ENCODE measurements around the gene CERK.

CERK gene

DNA sequence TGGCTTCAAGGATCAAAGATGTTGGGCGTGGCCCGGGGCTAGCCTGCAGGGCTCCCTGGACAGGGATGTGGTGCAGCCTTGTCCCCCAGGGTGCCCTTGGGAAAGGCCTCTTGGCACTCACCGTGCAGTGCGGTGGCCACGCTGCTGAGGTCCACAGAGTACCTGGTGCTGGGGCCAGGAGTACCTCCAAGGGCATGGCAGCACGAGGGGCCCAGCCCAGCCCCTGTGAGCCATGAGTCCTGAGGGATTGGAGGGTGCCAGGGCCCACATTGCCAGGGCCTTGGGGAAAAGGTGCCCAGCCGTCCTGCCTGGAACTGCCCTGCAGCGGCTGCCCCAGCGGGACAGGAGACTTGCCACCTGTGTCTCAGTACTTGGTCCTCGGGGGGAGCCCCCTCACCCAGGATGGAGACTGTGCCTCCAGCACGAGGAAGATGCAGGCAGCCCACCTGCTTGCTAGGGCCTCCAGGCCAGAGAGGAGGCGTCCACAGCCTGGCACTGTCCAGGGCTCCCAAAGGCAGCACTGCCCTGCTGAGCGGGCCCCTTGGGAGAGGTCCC, 73.7 kb downstream of the CERK start:
- TF ChIP-seq, protein P1, sequence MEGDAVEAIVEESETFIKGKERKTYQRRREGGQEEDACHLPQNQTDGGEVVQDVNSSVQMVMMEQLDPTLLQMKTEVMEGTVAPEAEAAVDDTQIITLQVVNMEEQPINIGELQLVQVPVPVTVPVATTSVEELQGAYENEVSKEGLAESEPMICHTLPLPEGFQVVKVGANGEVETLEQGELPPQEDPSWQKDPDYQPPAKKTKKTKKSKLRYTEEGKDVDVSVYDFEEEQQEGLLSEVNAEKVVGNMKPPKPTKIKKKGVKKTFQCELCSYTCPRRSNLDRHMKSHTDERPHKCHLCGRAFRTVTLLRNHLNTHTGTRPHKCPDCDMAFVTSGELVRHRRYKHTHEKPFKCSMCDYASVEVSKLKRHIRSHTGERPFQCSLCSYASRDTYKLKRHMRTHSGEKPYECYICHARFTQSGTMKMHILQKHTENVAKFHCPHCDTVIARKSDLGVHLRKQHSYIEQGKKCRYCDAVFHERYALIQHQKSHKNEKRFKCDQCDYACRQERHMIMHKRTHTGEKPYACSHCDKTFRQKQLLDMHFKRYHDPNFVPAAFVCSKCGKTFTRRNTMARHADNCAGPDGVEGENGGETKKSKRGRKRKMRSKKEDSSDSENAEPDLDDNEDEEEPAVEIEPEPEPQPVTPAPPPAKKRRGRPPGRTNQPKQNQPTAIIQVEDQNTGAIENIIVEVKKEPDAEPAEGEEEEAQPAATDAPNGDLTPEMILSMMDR (IDR thresholded peaks at IDR 0.05) = no peak

GRCh38 chr22:46663436-46664100, 74.5 kb downstream of the CERK start:
- TF ChIP-seq, protein P1 (IDR thresholded peaks at IDR 0.05) = no peak

DNA sequence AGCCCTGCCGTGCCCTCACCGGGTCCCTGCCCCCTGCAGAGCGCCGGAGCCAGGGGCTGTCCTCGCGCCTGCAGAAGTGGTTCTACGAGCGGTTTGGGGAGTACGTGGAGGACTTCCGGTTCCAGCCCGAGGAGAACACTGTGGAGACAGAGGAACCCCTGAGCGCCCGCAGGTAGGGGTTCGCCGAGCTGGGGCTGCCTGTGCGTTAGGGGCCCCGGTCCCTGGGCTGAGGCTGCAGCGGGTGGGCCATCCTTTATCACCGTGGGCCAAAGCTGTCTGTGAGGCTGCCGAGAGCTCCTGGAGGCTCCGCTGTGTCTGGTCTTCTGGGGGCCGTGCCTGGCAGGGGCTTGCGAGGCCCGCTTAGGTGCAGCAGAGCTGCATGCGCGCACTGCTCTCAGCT, 75.1 kb downstream of the CERK start:
- TF ChIP-seq, protein P1 (IDR thresholded peaks at IDR 0.05) = no peak

DNA sequence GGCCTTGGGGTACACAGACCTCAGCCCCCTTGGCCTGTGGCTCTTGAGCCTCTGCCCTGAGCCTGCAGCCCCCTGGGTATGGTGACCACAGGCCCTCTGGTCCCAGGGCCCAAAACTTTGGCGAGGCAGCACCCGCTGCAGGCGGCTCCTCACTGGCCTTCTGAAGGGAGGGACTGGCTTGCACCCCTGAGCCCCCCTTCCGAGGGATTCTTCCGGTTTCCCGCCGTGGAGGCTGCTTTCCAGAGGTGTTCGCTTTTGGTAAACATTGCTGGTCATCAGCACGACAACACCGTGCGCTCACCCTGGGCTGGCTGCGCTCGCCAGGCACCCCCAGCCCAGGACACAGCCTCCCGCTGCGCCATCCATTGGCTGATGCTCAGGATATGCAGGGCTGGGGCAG, 75.8 kb downstream of the CERK start:
- TF ChIP-seq, protein P1 (IDR thresholded peaks at IDR 0.05) = no peak

DNA sequence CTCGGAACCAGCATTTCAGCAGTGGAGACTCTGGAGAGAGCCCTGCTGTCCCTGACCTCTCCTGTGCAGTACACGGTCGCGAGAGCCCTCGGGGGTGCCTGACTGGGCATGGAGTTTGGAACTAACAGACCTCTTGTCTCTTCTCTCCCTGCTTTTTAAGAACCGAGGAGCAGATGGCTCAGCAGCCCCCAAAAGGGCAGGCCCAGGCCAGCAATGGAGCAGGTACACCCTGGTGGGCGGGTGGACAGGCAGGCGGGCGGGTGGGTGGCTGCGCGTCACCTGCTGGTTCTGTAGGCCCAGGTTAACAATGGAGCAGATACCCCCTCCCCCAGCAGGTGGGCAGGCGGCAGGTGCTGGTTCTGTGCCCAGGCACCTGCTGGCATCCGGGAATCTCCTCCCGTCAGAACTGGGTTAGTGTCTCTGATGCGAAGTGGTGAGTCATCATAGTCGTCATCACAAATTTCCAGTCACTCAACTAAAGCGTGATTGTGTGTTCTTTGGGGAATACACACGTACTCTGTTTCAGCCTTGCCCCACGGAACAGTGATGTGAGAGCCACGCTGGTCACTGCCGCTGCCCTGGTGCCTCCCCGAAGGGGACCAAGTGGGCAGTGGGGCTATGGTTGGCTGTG, 76.7 kb downstream of the CERK start:
- TF ChIP-seq, protein P1 (IDR thresholded peaks at IDR 0.05) = no peak

- TF ChIP-seq, protein P1 (IDR thresholded peaks at IDR 0.05) = no peak; the same call in 1 of the 2 replicates
Measured at GRCh38 chr22:46660604-46661201, 77.3 kb downstream of the CERK start.

DNA sequence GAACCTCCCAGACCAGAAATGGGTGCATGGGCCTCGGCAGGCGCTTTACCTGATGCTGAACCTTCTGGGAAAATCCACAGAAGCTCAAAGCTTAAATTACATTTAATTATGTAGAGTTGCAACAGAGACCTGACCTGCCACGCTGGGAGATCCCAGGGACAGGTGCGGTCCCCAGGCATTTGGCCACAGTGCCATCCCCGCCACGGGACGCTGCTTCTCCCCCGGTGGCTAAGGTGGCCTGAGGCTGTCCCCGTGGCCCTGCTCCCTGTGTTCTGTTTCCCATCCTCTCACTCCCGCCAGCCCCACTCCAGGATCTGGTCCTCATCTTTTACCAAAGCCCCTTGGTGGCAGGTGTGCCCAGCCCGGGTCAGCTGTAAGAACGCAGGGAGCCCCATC, 78.3 kb downstream of the CERK start:
- TF ChIP-seq, protein P1 (IDR thresholded peaks at IDR 0.05) = no peak
